ENCODE data around the gene GPR135. TPM values are rescaled to one million over a fixed set of nuclear protein-coding genes. Genes with fewer than 3 reads are reported as not detected.

GPR135 gene
- polyA plus RNA-seq, 1 donor (not counting 4 experiments of a cell fraction or from before 2014, with no cell fraction given), result 0.90 TPM

DNA sequence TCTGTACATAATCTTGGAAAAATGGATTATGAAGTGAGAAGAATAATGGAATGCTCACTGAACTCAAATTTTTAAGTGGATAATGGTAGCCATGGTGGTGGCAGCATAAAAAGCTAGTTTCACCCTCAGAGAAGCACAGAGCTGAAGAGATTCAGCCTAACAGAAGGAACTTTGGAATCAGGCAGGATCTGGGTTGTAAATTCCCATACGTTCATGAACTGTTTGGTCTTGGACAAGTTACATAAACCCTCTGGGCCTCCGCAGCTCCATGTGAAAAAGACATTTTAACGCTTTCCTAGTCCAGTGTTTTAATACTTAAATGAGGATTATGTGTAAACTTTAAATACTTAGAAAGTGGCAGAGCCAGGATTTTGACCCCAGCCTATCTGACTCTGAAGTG is 45.8 kb upstream of the GPR135 start:
- Histone ChIP-seq H3K4me3 (ENCODE audit: control insufficient read depth in 2 of 3, extremely low read depth in 1 of 3, insufficient read depth in 2 of 3, low read depth in 1 of 3, low read length in 3 of 3) (no peak overlapping the region), H3K4me2 (ENCODE audit: control insufficient read depth, extremely low read depth, insufficient read depth, low read depth, low read length) (no peak overlapping the region), H3K36me3 (ENCODE audit: control insufficient read depth in 2 of 2, extremely low read depth in 1 of 2, insufficient read depth in 2 of 2, low read length in 2 of 2) (no peaks in the 10 kb centered on the region), H3K9ac (ENCODE audit: control insufficient read depth, extremely low read depth, insufficient read depth, low read length) (no peak overlapping the region), H3K79me2 (ENCODE audit: control insufficient read depth, insufficient read depth, low read length) (no peaks in the 10 kb centered on the region), H3K27ac (ENCODE audit: control insufficient read depth, insufficient read depth, low read length) (no peak overlapping the region), H3K27me3 (ENCODE audit: control insufficient read depth, extremely low read depth, insufficient read depth, low read length) (no peaks in the 10 kb centered on the region), H3K4me1 (ENCODE audit: control insufficient read depth, extremely low read depth, insufficient read depth, low read length) (no peaks in the 10 kb centered on the region), H4K20me1 (ENCODE audit: control insufficient read depth, extremely low read depth, insufficient read depth, low read length) (no peaks in the 10 kb centered on the region), H2AFZ (ENCODE audit: control insufficient read depth, low read length) (no peak overlapping the region), H3K9me3 (ENCODE audit: control insufficient read depth, low read depth, low read length) (no peaks in the 10 kb centered on the region), H3K9me1 (ENCODE audit: control insufficient read depth, extremely low read depth, insufficient read depth, low read length) (no peaks in the 10 kb centered on the region)
- FAIRE-seq, result no peak
- TF ChIP-seq, protein P1, sequence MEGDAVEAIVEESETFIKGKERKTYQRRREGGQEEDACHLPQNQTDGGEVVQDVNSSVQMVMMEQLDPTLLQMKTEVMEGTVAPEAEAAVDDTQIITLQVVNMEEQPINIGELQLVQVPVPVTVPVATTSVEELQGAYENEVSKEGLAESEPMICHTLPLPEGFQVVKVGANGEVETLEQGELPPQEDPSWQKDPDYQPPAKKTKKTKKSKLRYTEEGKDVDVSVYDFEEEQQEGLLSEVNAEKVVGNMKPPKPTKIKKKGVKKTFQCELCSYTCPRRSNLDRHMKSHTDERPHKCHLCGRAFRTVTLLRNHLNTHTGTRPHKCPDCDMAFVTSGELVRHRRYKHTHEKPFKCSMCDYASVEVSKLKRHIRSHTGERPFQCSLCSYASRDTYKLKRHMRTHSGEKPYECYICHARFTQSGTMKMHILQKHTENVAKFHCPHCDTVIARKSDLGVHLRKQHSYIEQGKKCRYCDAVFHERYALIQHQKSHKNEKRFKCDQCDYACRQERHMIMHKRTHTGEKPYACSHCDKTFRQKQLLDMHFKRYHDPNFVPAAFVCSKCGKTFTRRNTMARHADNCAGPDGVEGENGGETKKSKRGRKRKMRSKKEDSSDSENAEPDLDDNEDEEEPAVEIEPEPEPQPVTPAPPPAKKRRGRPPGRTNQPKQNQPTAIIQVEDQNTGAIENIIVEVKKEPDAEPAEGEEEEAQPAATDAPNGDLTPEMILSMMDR (optimal IDR thresholded peaks at IDR 0.05 in 1 of 3, IDR thresholded peaks at IDR 0.05 in 1 of 3, conservative IDR thresholded peaks at IDR 0.05 in 1 of 3; ENCODE audit: extremely low read depth in 1 of 3, insufficient read depth in 2 of 3, low read length in 3 of 3), result no peak
- TF ChIP-seq EZH2 (IDR thresholded peaks at IDR 0.05; ENCODE audit: low read length), result no peak
- DNase-seq (ENCODE audit: low read depth, low spot score), result no peak
- dilution Hi-C loops (cut with MboI; ENCODE audit: extremely low pct_ligation_motif_present, low sequenced_read_pairs), result no loop called here

DNA sequence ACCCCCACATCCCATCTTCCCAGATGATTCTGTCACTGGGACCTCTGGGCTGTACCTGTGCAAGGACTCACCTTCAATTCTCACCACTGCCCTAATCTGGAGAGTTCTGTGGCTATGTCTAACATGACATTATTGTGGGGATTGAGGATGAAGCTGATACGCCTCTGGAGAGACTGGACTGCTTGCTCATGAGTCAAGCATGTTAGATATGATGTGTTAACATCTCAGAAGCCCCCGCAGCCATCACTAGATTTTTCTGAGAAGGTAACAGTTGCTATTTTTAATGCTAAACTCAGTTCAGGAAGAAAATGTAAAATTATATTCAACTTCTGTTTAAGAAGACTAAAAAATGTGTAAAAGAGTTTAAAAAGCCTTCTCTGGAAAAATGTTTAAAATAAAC is 44.8 kb upstream of the GPR135 start:
- no peak for FAIRE-seq
- Histone ChIP-seq H3K9ac (ENCODE audit: control insufficient read depth, extremely low read depth, insufficient read depth, low read length) (no peak overlapping the region), H3K4me3 (ENCODE audit: control insufficient read depth in 2 of 3, extremely low read depth in 1 of 3, insufficient read depth in 2 of 3, low read depth in 1 of 3, low read length in 3 of 3) (no peak overlapping the region), H3K4me2 (ENCODE audit: control insufficient read depth, extremely low read depth, insufficient read depth, low read depth, low read length) (no peak overlapping the region), H3K9me3 (ENCODE audit: control insufficient read depth, low read depth, low read length) (no peaks in the 10 kb centered on the region), H3K9me1 (ENCODE audit: control insufficient read depth, extremely low read depth, insufficient read depth, low read length) (no peaks in the 10 kb centered on the region), H3K4me1 (ENCODE audit: control insufficient read depth, extremely low read depth, insufficient read depth, low read length) (no peaks in the 10 kb centered on the region), H3K79me2 (ENCODE audit: control insufficient read depth, insufficient read depth, low read length) (no peaks in the 10 kb centered on the region), H3K27me3 (ENCODE audit: control insufficient read depth, extremely low read depth, insufficient read depth, low read length) (no peaks in the 10 kb centered on the region), H3K36me3 (ENCODE audit: control insufficient read depth in 2 of 2, extremely low read depth in 1 of 2, insufficient read depth in 2 of 2, low read length in 2 of 2) (no peaks in the 10 kb centered on the region), H2AFZ (ENCODE audit: control insufficient read depth, low read length) (no peak overlapping the region), H3K27ac (ENCODE audit: control insufficient read depth, insufficient read depth, low read length) (no peak overlapping the region), H4K20me1 (ENCODE audit: control insufficient read depth, extremely low read depth, insufficient read depth, low read length) (no peaks in the 10 kb centered on the region)
- DNase-seq (ENCODE audit: low read depth, low spot score), result no peak
- dilution Hi-C loops (cut with MboI; ENCODE audit: extremely low pct_ligation_motif_present, low sequenced_read_pairs), result no loop called here
- no peak for TF ChIP-seq EZH2 (IDR thresholded peaks at IDR 0.05; ENCODE audit: low read length)
- TF ChIP-seq, protein P1 (optimal IDR thresholded peaks at IDR 0.05 in 1 of 3, IDR thresholded peaks at IDR 0.05 in 1 of 3, conservative IDR thresholded peaks at IDR 0.05 in 1 of 3; ENCODE audit: extremely low read depth in 1 of 3, insufficient read depth in 2 of 3, low read length in 3 of 3), result no peak
